Ectodermal cell (in vitro differentiated cells): ENCODE data around the gene MBD5.

ENCODE experiments used
- H3K27ac ChIP-seq: 2 replicates; pipeline ENCODE4 v1.7.0; 2013; ENCODE audit warnings: mild to moderate bottlenecking, low read depth, low read length; ENCODE audit not compliant: insufficient read depth, poor library complexity, severe bottlenecking
- H3K27me3 ChIP-seq: 2 replicates; pipeline ENCODE4 v1.7.0; 2013; ENCODE audit warnings: mild to moderate bottlenecking, low read length; ENCODE audit not compliant: insufficient read depth, control insufficient read depth, poor library complexity, severe bottlenecking
- H3K36me3 ChIP-seq: one replicate; pipeline ENCODE4 v1.7.0; 2013; ENCODE audit warnings: low read length; ENCODE audit not compliant: control insufficient read depth, insufficient read depth
- H3K4me1 ChIP-seq: one replicate; pipeline ENCODE4 v1.7.0; 2013; ENCODE audit warnings: low read length; ENCODE audit not compliant: control insufficient read depth, insufficient read depth
- H3K4me3 ChIP-seq: 2 replicates; pipeline ENCODE4 v1.7.0; 2013; ENCODE audit warnings: low read depth, low read length, control low read depth; ENCODE audit not compliant: insufficient read depth
- H3K9me3 ChIP-seq: 2 replicates; pipeline ENCODE4 v1.7.0; 2013; ENCODE audit warnings: mild to moderate bottlenecking, low read length, moderate library complexity; ENCODE audit not compliant: control insufficient read depth
- WGBS, 2 experiments: methylation state at CpG; one replicate each; pipeline ENCODE4 v1.1.7; 2013; ENCODE audit warnings: missing lambda C conversion rate in 2 of 2; 5-methylcytosine and 5-hydroxymethylcytosine counted together

Gene MBD5

DNA sequence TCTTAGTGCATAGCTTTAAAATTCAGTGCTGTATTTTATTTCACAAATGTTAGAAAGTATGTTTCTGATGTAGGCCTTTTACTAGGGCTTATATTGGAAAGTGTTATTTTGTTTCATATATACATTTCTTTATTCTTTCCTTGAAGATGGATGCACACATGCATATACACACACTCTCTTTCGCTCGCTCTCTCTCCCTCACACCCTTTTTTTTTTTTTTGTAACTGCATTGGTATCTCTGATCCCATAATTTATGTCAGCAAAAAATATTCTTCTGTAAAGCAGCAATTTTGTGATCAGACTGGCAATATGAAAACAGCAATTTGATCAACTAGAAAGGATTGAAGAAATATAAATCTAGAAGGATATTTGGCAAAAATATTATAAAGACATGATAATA is 2.0 kb downstream of the MBD5 start:
- no peaks in the 10 kb centered on the region for H3K9me3 ChIP-seq
- H3K36me3 ChIP-seq = no peaks in the 10 kb centered on the region
- no peak overlapping the region for H3K4me3 ChIP-seq
- no peaks in the 10 kb centered on the region for H3K27me3 ChIP-seq
- WGBS, 2 experiments = 90 to 97% methylated on average over 2 of the region's 2 CpGs
- no peak overlapping the region for H3K27ac ChIP-seq
- H3K4me1 ChIP-seq = peaks cover 4% of the 10 kb centered on the region

DNA sequence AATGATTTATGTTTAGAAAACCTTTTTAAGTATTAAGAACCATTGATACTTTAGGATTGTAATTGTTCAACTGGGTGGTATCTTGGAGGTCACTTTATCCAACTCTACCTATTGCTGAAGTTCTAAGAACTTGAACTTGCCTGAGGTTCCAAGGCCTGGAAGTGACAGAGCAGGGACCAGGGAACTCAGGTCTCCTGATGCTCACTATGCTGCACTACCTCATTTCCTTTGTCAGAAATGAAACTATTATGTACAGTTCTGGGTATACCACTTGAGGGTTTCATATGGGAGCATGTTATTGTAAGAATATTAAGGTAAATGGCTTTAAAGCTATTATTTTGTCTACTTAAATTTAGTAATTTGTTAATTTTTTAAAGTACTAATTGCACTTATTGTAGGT is 3.0 kb downstream of the MBD5 start:
- no peak overlapping the region for H3K4me3 ChIP-seq
- H3K27ac ChIP-seq = no peak overlapping the region
- H3K27me3 ChIP-seq = no peaks in the 10 kb centered on the region
- peaks cover 3% of the 10 kb centered on the region for H3K4me1 ChIP-seq
- H3K9me3 ChIP-seq = no peaks in the 10 kb centered on the region
- H3K36me3 ChIP-seq = no peaks in the 10 kb centered on the region

DNA sequence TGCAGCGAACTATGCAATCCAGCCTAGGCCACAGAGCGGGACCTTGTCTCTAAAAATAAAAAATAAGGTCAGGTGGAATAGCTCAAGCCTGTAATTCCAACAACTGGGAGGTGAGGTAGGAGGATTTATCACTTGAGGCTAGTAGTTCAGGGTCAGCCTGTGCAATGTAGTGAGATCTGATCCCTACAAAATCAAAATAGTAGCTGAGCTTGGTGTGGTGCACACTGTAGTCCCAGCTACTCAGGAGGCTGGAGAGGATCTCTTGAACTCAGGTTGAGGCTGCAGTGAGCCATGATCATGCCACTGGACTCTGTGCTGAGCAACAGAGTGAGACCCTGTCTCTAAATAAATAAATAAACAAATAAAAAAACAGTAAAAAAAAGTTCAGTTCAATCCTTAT is 5.7 kb downstream of the MBD5 start:
- WGBS, 2 experiments = 94% methylated on average over 2 of the region's 2 CpGs
- Histone ChIP-seq H3K27me3 (no peaks in the 10 kb centered on the region), H3K4me1 (no peaks in the 10 kb centered on the region), H3K4me3 (no peak overlapping the region), H3K36me3 (no peaks in the 10 kb centered on the region), H3K27ac (no peak overlapping the region), H3K9me3 (no peaks in the 10 kb centered on the region)

DNA sequence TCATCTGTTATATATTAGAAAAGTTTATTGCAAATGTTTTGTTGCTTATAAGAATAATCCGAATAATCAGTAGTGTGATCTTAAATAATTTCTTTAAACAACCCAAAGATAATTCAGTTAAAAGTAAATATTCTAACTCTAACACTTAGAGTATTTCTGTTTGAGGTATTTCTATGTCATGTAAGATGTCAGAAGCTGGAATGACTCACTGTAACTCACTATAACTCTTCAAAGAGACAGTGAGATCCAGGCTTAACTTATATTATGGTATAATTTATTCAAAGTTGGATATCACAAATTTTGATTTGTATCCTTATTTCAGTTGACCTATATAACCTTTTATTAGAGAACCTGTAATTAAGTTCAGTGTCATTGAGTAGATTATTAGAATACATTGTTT is 6.9 kb downstream of the MBD5 start:
- H3K27me3 ChIP-seq = no peaks in the 10 kb centered on the region
- H3K27ac ChIP-seq = no peak overlapping the region
- no peak overlapping the region for H3K4me3 ChIP-seq
- H3K9me3 ChIP-seq = no peaks in the 10 kb centered on the region
- WGBS, 2 experiments = no CpG with 5 or more reads among the region's 1 CpG
- no peaks in the 10 kb centered on the region for H3K4me1 ChIP-seq
- H3K36me3 ChIP-seq = no peaks in the 10 kb centered on the region

DNA sequence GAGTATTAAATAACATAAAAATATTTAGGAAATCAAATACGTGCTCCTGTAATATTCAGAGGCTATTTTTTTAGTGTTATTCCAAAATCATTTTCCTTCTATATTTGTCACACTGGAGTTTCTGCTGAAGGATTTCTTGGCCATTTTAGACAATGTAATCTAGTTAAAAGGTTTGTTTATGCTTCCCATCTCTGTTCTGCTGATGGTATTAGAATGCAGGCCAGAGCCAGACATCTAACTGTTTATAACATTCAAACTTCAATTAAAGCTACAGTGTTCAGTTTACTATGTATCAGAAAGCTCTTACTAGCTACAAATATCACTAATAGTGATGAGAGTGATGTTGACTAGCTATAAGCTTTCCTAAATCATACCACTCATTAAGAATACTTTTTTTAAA is 7.9 kb downstream of the MBD5 start:
- H3K4me3 ChIP-seq = no peak overlapping the region
- no peak overlapping the region for H3K27ac ChIP-seq
- 100% methylated on average over 1 of the region's 1 CpG; no CpG with 5 or more reads in 1 of the 2 experiments for WGBS, 2 experiments
- no peaks in the 10 kb centered on the region for H3K36me3 ChIP-seq
- H3K4me1 ChIP-seq = no peaks in the 10 kb centered on the region
- H3K27me3 ChIP-seq = no peaks in the 10 kb centered on the region
- H3K9me3 ChIP-seq = no peaks in the 10 kb centered on the region

DNA sequence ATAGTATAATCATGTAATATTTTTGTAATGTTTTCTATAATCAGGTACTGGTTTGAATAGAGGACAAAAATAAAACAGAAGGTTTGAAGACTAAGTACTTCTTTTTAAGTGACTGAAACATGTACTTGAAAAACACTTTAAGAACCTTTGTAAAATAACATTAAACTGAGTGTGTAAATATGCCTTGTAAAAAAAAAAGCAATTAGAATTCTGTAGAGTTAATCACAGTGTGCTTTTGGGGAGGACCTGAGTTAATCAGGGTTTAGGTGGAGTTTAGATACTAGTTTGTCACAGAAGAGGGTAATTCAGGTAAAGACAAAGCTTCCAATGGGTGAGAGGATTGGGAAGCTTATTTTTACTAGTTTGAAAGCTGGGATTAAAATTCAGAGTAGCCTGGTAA is 10.3 kb downstream of the MBD5 start:
- Histone ChIP-seq H3K4me3 (no peak overlapping the region), H3K36me3 (no peaks in the 10 kb centered on the region), H3K27ac (no peak overlapping the region), H3K9me3 (no peaks in the 10 kb centered on the region), H3K27me3 (no peaks in the 10 kb centered on the region), H3K4me1 (no peaks in the 10 kb centered on the region)

DNA sequence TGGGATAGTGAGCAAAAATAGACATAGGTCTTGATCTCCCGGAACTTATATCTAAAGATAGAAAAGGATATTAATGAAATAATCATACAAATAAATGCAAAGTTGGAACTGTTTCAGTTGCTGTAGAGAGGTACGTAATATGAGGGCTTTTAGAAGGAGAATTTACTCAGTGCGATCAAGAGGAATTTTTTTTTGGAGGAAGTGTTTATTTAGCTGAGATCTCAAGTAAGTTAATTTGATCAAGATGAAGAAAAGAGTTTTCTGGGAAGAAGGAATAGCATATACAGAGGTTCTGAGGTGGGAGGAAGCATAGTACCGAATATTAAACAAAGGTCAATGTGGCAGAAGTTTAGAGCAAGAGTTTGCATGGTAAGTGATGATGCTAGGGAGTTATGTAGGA is 11.3 kb downstream of the MBD5 start:
- Histone ChIP-seq H3K36me3 (no peaks in the 10 kb centered on the region), H3K27me3 (no peaks in the 10 kb centered on the region), H3K9me3 (no peaks in the 10 kb centered on the region), H3K27ac (no peak overlapping the region), H3K4me1 (no peaks in the 10 kb centered on the region), H3K4me3 (no peak overlapping the region)
- WGBS, 2 experiments = 96 to 98% methylated on average over 3 to 4 of the region's 4 CpGs

DNA sequence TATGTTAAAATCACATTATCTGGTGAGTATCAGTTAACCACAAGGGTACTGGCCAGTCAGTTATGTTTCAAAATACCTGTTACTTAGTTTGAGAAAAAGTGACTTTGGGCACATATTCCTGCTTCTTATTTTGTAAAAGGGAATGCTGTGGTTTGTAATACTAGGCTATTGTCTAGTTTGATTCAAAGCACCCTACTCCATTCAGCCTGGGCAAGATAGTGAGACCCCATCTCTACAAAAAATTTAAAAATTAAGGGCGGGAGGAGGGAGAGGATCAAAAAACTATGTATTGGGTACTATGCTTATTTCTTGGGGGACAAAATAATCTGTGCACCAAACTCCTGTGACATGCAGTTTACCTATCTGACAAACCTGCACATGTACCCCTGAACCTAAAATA is 18.9 kb downstream of the MBD5 start:
- H3K36me3 ChIP-seq = no peaks in the 10 kb centered on the region
- H3K27ac ChIP-seq = no peak overlapping the region
- H3K4me1 ChIP-seq = no peaks in the 10 kb centered on the region
- no peak overlapping the region for H3K4me3 ChIP-seq
- no peaks in the 10 kb centered on the region for H3K27me3 ChIP-seq
- H3K9me3 ChIP-seq = no peaks in the 10 kb centered on the region
- WGBS, 2 experiments = no CpG with 5 or more reads among the region's 1 CpG

DNA sequence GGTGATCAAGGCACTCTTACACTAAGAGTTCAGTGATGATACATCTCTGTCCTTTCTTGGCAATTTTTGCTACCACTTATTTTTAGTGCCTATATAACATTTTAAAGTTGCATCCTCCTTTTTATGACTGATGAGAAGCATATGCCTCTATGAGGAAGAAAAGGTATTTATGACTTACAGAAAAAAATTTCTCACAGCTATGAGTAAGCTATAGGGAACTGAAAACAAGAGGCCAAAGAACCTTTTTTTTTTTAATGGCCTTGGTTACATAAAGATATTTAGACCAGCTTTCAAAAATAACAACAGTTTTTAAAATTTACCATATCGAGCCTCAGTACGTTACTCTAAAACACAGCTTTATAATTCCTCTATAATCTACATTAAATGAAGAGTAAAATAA is 21.3 kb downstream of the MBD5 start:
- 100% methylated on average over 1 of the region's 2 CpGs; no CpG with 5 or more reads in 1 of the 2 experiments for WGBS, 2 experiments
- Histone ChIP-seq H3K27me3 (no peaks in the 10 kb centered on the region), H3K4me3 (no peak overlapping the region), H3K9me3 (no peaks in the 10 kb centered on the region), H3K4me1 (no peaks in the 10 kb centered on the region), H3K36me3 (no peaks in the 10 kb centered on the region), H3K27ac (no peak overlapping the region)

DNA sequence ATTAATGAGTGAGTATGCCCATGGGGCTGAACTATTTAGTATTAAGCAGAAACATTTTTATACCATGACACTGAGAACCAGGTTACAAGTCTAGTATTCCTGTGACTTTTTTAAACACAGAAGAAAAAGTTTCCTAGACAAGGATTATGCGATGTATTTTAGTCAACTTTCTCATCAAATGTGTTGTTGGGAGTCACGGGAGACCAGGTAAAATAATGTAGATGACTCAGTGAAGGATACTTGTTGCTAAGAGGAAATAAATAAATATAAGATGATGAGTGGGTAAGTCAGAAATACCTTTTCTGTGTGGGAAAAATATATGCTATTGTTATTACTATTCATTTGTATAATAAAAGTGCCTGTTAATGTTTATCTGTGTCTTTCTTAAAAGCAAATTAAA is 23.4 kb downstream of the MBD5 start:
- Histone ChIP-seq H3K36me3 (no peaks in the 10 kb centered on the region), H3K9me3 (no peaks in the 10 kb centered on the region), H3K27me3 (no peaks in the 10 kb centered on the region), H3K4me3 (no peak overlapping the region), H3K27ac (no peak overlapping the region), H3K4me1 (no peaks in the 10 kb centered on the region)
- 96 to 100% methylated on average over 2 of the region's 2 CpGs for WGBS, 2 experiments

DNA sequence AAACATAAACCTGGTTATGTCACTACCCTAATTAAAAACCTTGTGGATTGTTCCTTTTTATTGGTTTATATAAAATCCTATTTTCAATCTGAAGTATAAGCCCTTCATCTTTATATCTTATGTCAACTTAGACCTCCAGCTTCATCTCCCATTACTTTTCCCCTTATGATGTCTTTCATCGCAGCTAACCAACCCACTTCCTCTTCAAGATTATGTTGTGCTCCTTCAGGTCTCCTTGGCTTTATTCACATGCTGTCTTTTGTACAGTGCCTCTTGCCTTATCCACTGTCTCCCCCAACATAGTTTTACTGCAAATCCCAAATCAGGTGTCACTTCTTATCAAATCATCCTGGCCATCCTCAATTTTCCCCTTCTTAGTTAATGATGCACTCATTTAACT is 25.9 kb downstream of the MBD5 start:
- no peak overlapping the region for H3K27ac ChIP-seq
- H3K4me3 ChIP-seq = no peak overlapping the region
- no peaks in the 10 kb centered on the region for H3K36me3 ChIP-seq
- H3K4me1 ChIP-seq = no peaks in the 10 kb centered on the region
- H3K9me3 ChIP-seq = no peaks in the 10 kb centered on the region
- no peaks in the 10 kb centered on the region for H3K27me3 ChIP-seq
- WGBS, 2 experiments = 93 to 99% methylated on average over 1 of the region's 1 CpG
